Endodermal cell (in vitro differentiated cells): ENCODE data around the gene NACC2. TPM values are rescaled to one million over a fixed set of nuclear protein-coding genes. Genes with fewer than 3 reads are reported as not detected.

Experiments
- DNase-seq: peaks from one replicate; pipeline ENCODE4 v3.0.0-alpha.2; 2017
- H3K27ac ChIP-seq: 2 replicates; pipeline ENCODE4 v1.5.1; 2013; ENCODE audit warnings: mild to moderate bottlenecking, low read depth, low read length, moderate library complexity
- H3K27me3 ChIP-seq: 2 replicates; pipeline ENCODE4 v1.6.1; 2013; ENCODE audit warnings: mild to moderate bottlenecking, low read length, moderate library complexity; ENCODE audit not compliant: insufficient read depth, control insufficient read depth, poor library complexity, severe bottlenecking
- H3K36me3 ChIP-seq: 2 replicates; pipeline ENCODE4 v1.7.0; 2013; ENCODE audit warnings: mild to moderate bottlenecking, low read length, moderate library complexity; ENCODE audit not compliant: control insufficient read depth, insufficient read depth
- H3K4me1 ChIP-seq: one replicate; pipeline ENCODE4 v1.7.0; 2013; ENCODE audit warnings: low read length; ENCODE audit not compliant: control insufficient read depth, insufficient read depth
- H3K4me3 ChIP-seq: 2 replicates; pipeline ENCODE4 v1.5.1; 2013; ENCODE audit warnings: mild to moderate bottlenecking, low read length, moderate library complexity
- H3K9ac ChIP-seq: 2 replicates; pipeline ENCODE4 v1.6.1; 2013; ENCODE audit warnings: mild to moderate bottlenecking, low read length, moderate library complexity; ENCODE audit not compliant: poor library complexity, severe bottlenecking; ENCODE audit errors: extremely low read depth
- H3K9me3 ChIP-seq: 2 replicates; pipeline ENCODE4 v1.6.1; 2013; ENCODE audit warnings: mild to moderate bottlenecking, low read length, moderate library complexity; ENCODE audit not compliant: control insufficient read depth
- H3K27ac Mint-ChIP-seq: 2 replicates; pipeline ENCODE4 v1.8.0; 2020; ENCODE audit warnings: mixed read lengths
- H3K27me3 Mint-ChIP-seq: 2 replicates; pipeline ENCODE4 v1.8.0; 2021; ENCODE audit warnings: mild to moderate bottlenecking, mixed read lengths; ENCODE audit not compliant: insufficient read depth
- H3K36me3 Mint-ChIP-seq: 2 replicates; pipeline ENCODE4 v1.8.0; 2020; ENCODE audit warnings: low read depth, mixed read lengths
- H3K4me1 Mint-ChIP-seq: 2 replicates; pipeline ENCODE4 v1.8.0; 2020; ENCODE audit warnings: mixed read lengths
- H3K4me3 Mint-ChIP-seq: 2 replicates; pipeline ENCODE4 v1.8.0; 2020; ENCODE audit warnings: mild to moderate bottlenecking, moderate library complexity, mixed read lengths
- H3K9me3 Mint-ChIP-seq: 2 replicates; pipeline ENCODE4 v1.8.0; 2020; ENCODE audit warnings: mild to moderate bottlenecking, mixed read lengths
- WGBS, 2 experiments: methylation state at CpG; one replicate each; pipeline versions ENCODE4 v1.1.5 to v1.1.7; 2013; ENCODE audit warnings: missing lambda C conversion rate in 2 of 2, mixed read lengths in 1 of 2; ENCODE audit not compliant: insufficient coverage in 1 of 2, insufficient read length in 1 of 2; 5-methylcytosine and 5-hydroxymethylcytosine counted together
- total RNA-seq, 2 donors: library from RNA; stranded (reverse); fragmentation: NEBNext Ultra II Directional in 1 of 2; extraction: Animal tissue kit (Norgen Biotek cat#: 25700) in 1 of 2; gene quantifications; 2 replicates in 1 of 2; 3 replicates in 1 of 2; pipeline ENCODE4 v1.2.1, GENCODE V29; 2021
- TF ChIP-seq, protein P1 (sequence below): fragments of 200-600 bp; sonication (generic); conservative IDR thresholded peaks from 2 replicates; pipeline ENCODE4 v1.5.0; 2021; ENCODE audit warnings: antibody characterized with exemption, mild to moderate bottlenecking

The NACC2 gene
- total RNA-seq, 2 donors from 2014 or later, result 12.4 to 16.7 TPM

DNA sequence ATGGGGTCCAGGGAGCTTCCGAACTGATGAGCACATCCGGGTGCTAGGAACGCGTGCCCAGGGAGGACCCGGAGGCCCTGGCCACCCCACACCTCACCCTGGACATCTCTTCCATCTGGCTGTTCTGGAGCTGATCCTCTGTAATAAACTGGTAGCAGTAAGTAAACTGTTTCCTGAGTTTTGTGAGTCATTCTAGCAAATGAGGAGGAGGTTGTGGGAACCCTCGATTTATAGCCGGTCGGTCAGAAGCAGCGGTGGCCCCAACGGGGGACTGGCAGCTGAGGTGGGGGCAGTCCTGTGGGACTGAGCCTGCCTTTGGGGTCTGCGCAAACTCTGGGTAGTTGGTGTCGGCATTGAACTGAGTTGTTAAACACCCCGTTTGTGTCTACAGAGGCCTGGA lies 118.6 kb downstream of the NACC2 start:
- 94 to 98% methylated on average over 8 to 13 of the region's 13 CpGs for WGBS, 2 experiments
- Histone ChIP-seq H3K9me3 (no peaks in the 10 kb centered on the region), H3K9ac (no peak overlapping the region), H3K4me3 (no peak overlapping the region), H3K36me3 (no peaks in the 10 kb centered on the region), H3K27me3 (no peaks in the 10 kb centered on the region), H3K27ac (no peak overlapping the region), H3K4me1 (no peaks in the 10 kb centered on the region)
- TF ChIP-seq, protein P1, sequence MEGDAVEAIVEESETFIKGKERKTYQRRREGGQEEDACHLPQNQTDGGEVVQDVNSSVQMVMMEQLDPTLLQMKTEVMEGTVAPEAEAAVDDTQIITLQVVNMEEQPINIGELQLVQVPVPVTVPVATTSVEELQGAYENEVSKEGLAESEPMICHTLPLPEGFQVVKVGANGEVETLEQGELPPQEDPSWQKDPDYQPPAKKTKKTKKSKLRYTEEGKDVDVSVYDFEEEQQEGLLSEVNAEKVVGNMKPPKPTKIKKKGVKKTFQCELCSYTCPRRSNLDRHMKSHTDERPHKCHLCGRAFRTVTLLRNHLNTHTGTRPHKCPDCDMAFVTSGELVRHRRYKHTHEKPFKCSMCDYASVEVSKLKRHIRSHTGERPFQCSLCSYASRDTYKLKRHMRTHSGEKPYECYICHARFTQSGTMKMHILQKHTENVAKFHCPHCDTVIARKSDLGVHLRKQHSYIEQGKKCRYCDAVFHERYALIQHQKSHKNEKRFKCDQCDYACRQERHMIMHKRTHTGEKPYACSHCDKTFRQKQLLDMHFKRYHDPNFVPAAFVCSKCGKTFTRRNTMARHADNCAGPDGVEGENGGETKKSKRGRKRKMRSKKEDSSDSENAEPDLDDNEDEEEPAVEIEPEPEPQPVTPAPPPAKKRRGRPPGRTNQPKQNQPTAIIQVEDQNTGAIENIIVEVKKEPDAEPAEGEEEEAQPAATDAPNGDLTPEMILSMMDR, result no peak
- no peak overlapping the region for H3K27ac Mint-ChIP-seq
- no peak overlapping the region for H3K4me3 Mint-ChIP-seq
- H3K4me1 Mint-ChIP-seq, result peaks cover 10% of the 10 kb centered on the region
- H3K36me3 Mint-ChIP-seq, result no peaks in the 10 kb centered on the region
- no peak for DNase-seq
- peaks cover 2% of the 10 kb centered on the region for H3K27me3 Mint-ChIP-seq
- no peaks in the 10 kb centered on the region for H3K9me3 Mint-ChIP-seq

DNA sequence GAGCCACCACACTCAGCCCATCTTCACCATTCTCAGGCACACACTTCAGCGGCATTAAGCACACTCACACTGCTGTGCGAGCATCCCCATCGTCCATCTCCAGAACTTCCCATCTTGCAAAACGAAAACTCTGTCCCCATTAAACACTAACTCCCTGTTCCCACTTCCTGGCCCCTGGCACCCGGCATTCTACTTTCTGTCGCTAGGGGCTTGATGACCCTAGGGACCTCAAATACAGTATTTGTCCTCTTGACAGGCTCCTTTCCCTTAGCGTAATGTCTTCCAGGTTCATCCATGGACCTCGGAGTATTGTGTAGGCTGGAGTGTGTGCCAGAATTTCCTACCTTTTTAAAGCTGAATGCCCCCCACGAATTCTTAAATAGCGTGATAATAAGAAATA lies 119.3 kb downstream of the NACC2 start:
- H3K4me3 ChIP-seq, result no peak overlapping the region
- TF ChIP-seq, protein P1, result peak; percentile 53
- WGBS, 2 experiments, result 89% methylated on average over 8 to 10 of the region's 10 CpGs
- no peaks in the 10 kb centered on the region for H3K9me3 Mint-ChIP-seq
- H3K27me3 ChIP-seq, result peaks cover under 1% of the 10 kb centered on the region
- no peak for DNase-seq
- no peaks in the 10 kb centered on the region for H3K36me3 Mint-ChIP-seq
- no peaks in the 10 kb centered on the region for H3K36me3 ChIP-seq
- no peak overlapping the region for H3K4me3 Mint-ChIP-seq
- peaks cover 10% of the 10 kb centered on the region for H3K4me1 Mint-ChIP-seq
- no peak overlapping the region for H3K27ac ChIP-seq
- H3K27me3 Mint-ChIP-seq, result peaks cover 2% of the 10 kb centered on the region
- H3K4me1 ChIP-seq, result no peaks in the 10 kb centered on the region
- no peak overlapping the region for H3K27ac Mint-ChIP-seq
- H3K9me3 ChIP-seq, result no peaks in the 10 kb centered on the region
- H3K9ac ChIP-seq, result no peak overlapping the region

DNA sequence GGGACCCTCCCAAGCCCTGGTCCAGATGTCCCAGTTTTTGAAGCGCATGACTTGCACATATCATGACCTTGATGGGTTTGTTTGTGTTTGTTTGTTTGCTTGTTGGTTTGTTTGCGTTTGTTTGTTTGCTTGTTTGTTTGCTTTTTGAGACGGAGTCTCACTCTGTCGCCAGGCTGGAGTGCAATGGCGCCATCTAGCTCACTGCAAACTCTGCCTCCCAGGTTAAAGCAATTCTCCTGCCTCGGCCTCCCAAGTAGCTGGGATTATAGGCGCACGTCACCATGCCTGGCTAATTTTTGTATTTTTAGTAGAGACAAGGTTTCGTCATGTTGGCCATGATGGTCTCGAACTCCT lies 120.9 kb downstream of the NACC2 start:
- H3K27ac Mint-ChIP-seq, result no peak overlapping the region
- TF ChIP-seq, protein P1, result peak; percentile 64
- Histone ChIP-seq H3K4me1 (no peaks in the 10 kb centered on the region), H3K9ac (no peak overlapping the region), H3K27me3 (peaks cover 5% of the 10 kb centered on the region), H3K4me3 (no peak overlapping the region), H3K36me3 (no peaks in the 10 kb centered on the region), H3K9me3 (no peaks in the 10 kb centered on the region), H3K27ac (no peak overlapping the region)
- no peak overlapping the region for H3K4me3 Mint-ChIP-seq
- no peaks in the 10 kb centered on the region for H3K9me3 Mint-ChIP-seq
- peak; percentile 76 for DNase-seq
- H3K27me3 Mint-ChIP-seq, result peaks cover 2% of the 10 kb centered on the region
- no peaks in the 10 kb centered on the region for H3K36me3 Mint-ChIP-seq
- WGBS, 2 experiments, result 64% methylated on average over 9 to 10 of the region's 10 CpGs
- H3K4me1 Mint-ChIP-seq, result peaks cover 10% of the 10 kb centered on the region
